ENCODE results near the gene WNT11.

WNT11 gene

DNA sequence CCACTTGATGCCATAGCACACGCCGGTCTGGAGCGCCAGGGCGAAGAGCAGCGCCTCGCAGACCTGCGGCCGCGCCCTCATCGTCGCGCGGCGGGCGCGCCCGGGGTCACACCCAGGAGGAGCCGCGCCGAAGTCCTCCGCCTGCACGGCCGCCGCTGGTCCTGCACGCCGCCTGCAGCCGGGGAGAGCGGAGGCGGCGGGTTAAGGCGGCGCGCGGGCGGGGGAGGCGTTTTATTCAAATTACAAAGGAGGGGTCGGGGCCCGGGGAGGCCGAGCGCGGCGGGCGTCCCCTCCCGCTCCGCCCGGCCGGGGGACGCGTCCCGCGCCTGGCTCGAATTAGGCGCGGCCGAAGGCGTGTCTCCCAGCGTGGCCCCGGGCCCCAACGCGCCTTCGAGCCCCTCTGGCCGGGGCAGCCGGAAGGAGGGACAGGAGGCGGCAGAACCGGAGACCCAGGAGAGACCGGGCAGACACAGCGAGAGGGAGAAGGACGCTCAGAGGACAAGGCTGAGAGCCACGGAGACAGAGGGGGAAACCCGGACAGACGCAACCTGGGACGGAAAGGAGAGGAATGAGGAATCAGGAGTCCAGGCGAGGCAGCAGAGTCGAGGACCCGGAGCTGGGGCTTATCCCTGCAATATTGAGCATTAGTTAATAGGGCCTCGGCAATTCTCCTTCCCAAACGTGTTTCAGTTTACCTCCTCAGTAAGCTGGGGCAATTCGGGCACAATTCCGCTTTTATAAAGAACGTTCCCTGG is at the start of gene WNT11:
WNT11 (minus strand) TSS at position 176 of the 755 bp plus-strand sequence; CDS start at position 81, 95 bp downstream.
- DNase-seq, result peak; percentile 50

- no peak for DNase-seq
Observed at GRCh38 chr11:76253416-76253815, 47.1 kb upstream of the WNT11 start.

- DNase-seq, result no peak
Observed at GRCh38 chr11:76252631-76253070, 46.3 kb upstream of the WNT11 start.

GRCh38 chr11:76251576-76251975 is 45.3 kb upstream of the WNT11 start:
- no peak for DNase-seq

- DNase-seq, result no peak
Observed at GRCh38 chr11:76251226-76251575, 44.9 kb upstream of the WNT11 start.

- no peak for DNase-seq
Observed at GRCh38 chr11:76250520-76251225, 44.4 kb upstream of the WNT11 start.

- DNase-seq, result no peak
Observed at GRCh38 chr11:76249195-76249741, 43.0 kb upstream of the WNT11 start.

- no peak for DNase-seq
Observed at GRCh38 chr11:76248210-76248609, 41.9 kb upstream of the WNT11 start.

- no peak for DNase-seq
Observed at GRCh38 chr11:76247091-76247490, 40.8 kb upstream of the WNT11 start.

- no peak for DNase-seq
Observed at GRCh38 chr11:76246271-76246933, 40.1 kb upstream of the WNT11 start.

- DNase-seq, result no peak
Observed at GRCh38 chr11:76245720-76246119, 39.4 kb upstream of the WNT11 start.

GRCh38 chr11:76244316-76244851 is 38.1 kb upstream of the WNT11 start:
- DNase-seq, result no peak

GRCh38 chr11:76243957-76244285 is 37.6 kb upstream of the WNT11 start:
- no peak for DNase-seq

- DNase-seq, result no peak
Observed at GRCh38 chr11:76243193-76243956, 37.1 kb upstream of the WNT11 start.

DNA sequence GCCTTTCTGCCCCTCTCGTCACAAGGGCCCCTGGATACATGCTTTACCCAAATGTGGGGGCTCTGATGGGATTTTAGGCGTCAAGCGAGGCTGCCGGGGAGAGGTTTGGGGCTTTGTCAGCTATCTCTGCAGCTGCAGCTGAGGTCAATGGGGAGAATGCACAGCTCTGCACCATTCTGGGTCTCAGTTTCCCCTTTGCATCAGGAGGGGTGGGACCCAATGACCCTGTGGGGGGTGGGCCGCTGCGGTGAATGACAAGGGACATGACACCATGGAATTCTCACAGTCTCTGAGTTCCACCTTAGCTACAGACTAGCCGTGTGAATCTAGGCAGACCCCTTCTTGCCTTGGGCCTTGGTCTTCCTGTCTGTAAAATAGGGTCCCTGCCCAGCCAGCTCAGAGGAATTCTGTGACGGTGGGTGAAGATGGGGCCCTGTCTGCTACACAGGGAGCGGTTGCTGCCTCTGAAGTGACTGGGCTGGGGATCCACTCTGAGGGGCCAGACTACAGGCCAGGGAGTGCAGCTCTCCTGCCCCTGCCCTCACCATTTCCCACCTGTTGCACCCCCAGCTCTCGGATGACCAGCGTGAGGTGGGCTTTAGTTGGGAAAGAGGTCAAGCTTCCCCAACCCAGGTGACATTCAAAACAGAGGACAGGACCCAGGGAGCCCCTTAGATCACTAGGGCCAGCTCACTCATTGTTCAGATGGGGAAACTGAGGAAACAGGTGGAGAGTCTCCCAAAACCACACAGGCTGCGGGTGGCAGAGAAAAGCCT is 35.9 kb upstream of the WNT11 start:
- no peak for DNase-seq

GRCh38 chr11:76241243-76242000 is 35.1 kb upstream of the WNT11 start:
- DNase-seq, result no peak

DNA sequence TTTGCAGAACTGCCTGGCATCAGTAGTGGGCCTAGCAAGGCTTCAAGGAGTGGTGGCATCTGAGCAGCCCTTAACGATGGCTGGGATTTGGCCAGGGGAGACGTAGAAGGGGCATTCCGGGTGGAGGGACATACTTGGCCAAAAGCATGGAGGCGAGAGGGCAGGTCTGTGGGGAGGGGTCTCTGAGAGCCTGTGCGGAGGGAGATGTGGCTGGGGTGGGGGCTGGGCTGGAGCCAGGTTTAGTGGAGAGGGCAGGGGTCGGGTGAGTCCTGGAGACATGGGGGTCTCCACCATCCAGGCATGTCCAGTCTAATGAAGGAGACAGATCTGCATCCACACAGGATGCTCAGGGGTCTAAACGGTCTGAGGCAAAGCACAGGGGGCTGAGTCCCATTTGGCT is 34.4 kb upstream of the WNT11 start:
- no peak for DNase-seq

- DNase-seq, result no peak
Observed at GRCh38 chr11:76240161-76240540, 33.8 kb upstream of the WNT11 start.

DNA sequence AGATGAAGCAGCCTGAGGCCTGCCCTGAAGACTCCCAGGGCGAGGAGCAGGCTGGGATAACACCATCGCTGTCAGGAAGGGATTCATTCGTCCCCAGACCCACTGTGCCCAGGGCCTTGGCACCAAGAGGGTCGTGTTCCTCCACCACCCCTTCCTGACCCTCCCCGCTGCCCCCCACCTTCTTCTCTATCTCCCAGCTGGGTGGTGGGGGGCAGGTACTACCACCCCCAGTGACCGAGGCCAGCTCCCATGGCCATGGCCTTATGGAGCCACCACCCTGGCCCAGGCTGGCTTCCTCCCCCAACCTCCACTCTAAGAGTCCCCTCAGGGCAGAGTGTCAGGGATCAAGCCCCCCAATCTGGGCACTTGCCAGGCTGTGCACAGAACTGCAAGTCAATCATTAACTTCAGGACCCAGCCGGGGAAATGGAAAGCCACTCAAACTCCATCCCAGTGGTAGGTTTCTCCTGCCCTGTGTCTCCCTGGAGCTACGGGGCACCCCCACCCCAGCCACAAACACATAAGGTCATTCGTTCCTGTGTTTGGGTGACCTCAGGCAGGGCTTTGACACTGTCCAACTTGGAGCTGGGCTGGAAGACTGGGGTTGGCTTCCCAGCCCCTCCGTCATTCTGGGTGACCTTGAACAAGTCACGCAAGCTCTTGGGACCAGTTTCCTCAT is 33.3 kb upstream of the WNT11 start:
- DNase-seq, result no peak

DNA sequence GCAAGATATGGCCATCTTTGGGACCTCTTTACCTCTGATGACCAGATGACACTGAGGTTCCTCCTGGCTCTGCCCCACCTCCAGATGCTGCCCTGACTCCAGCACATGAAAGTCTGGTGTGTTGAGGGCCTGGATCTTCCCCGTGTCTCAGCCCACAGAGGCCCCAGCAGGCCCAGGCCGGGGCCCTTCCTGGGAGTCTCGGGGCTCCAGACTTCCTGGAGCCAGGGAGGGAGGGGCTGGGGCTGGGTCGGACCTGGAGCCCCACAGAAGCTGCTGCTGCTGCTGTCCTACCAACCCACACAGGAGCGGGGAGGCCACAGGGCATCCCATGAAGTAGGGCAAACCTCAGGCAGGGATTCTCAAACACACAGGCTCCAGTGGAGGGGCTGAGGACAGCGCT is 32.2 kb upstream of the WNT11 start:
- no peak for DNase-seq

DNA sequence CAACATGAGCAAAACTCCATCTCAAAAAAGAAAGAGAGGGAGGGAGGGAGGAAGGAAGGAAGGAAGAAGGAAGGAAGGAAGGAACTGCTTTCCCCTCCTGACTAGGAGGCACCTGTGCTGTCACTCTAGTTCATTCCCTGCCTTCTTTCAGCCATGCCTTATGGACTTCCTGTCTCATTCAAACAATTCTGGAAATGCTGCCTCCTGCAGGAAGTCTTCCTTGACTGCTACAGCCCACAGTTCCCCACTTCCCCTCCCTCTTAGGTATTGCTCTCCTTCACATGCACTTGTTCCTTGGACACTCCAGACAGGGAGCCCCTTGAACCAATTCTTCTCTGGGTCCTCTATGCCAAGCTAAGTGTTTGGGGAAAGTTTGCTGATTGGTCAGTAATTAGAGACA is 31.6 kb upstream of the WNT11 start:
- peak; percentile 24 for DNase-seq

All from COR-L47 (cell line).